ENCODE data around the gene LIMCH1.

Gene LIMCH1

GRCh38 chr4:41526628-41527027 lies 11.3 kb upstream of the LIMCH1 start:
- ChIA-PET CTCF (no interaction called here), POLR2A (no interaction called here)
- TF ChIP-seq, protein P1, sequence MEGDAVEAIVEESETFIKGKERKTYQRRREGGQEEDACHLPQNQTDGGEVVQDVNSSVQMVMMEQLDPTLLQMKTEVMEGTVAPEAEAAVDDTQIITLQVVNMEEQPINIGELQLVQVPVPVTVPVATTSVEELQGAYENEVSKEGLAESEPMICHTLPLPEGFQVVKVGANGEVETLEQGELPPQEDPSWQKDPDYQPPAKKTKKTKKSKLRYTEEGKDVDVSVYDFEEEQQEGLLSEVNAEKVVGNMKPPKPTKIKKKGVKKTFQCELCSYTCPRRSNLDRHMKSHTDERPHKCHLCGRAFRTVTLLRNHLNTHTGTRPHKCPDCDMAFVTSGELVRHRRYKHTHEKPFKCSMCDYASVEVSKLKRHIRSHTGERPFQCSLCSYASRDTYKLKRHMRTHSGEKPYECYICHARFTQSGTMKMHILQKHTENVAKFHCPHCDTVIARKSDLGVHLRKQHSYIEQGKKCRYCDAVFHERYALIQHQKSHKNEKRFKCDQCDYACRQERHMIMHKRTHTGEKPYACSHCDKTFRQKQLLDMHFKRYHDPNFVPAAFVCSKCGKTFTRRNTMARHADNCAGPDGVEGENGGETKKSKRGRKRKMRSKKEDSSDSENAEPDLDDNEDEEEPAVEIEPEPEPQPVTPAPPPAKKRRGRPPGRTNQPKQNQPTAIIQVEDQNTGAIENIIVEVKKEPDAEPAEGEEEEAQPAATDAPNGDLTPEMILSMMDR (IDR thresholded peaks at IDR 0.05; ENCODE audit: control extremely low read depth, extremely low read depth, low read depth, missing control alignments), result no peak
- DNase-seq (ENCODE audit: extremely low spot score), result no peak

DNA sequence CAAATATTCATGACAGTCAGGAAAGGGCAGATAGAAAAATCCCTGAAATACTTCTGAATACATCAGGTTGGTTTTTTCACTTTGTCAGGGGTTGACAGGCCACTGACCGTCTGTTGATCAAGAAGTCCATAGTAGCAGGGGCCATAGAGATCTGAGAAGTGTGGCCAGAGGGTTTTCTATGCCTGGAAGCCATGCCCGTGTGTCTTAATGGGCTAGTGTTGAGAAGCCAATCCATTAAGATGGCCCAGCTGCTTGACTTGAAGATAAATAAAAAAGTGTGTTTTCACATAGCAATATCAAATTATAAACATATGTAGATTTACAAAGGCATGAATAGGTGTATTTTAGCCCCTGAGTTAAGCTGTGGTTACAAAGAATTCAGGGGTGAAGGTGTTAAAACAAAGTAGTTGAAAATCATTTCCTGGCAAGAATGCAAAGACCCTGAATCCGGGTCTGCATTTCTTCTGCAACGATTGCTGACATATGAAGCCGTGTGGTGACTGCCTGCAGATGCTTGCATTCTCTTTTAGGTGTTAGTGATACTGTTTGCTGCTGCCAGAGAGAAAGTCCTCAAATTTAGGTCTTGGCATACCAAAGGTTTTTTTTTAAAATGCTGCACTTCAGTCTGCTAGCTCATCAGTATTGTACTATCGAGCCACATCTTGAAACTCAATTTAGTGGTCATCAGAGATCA lies 9.3 kb upstream of the LIMCH1 start:
- CTCF ChIA-PET, result no interaction called here
- TF ChIP-seq, protein P1 (IDR thresholded peaks at IDR 0.05; ENCODE audit: control extremely low read depth, extremely low read depth, low read depth, missing control alignments), result no peak
- POLR2A ChIA-PET, result no interaction called here
- DNase-seq (ENCODE audit: extremely low spot score), result no peak

GRCh38 chr4:41530741-41531140 lies 7.2 kb upstream of the LIMCH1 start:
- DNase-seq (ENCODE audit: extremely low spot score), result no peak
- CTCF ChIA-PET, result no interaction called here
- POLR2A ChIA-PET, result no interaction called here
- TF ChIP-seq, protein P1 (IDR thresholded peaks at IDR 0.05; ENCODE audit: control extremely low read depth, extremely low read depth, low read depth, missing control alignments), result no peak

GRCh38 chr4:41532336-41532735 lies 5.6 kb upstream of the LIMCH1 start:
- POLR2A ChIA-PET, result no interaction called here
- TF ChIP-seq, protein P1 (IDR thresholded peaks at IDR 0.05; ENCODE audit: control extremely low read depth, extremely low read depth, low read depth, missing control alignments), result no peak
- no peak for DNase-seq (ENCODE audit: extremely low spot score)
- CTCF ChIA-PET, result no interaction called here

DNA sequence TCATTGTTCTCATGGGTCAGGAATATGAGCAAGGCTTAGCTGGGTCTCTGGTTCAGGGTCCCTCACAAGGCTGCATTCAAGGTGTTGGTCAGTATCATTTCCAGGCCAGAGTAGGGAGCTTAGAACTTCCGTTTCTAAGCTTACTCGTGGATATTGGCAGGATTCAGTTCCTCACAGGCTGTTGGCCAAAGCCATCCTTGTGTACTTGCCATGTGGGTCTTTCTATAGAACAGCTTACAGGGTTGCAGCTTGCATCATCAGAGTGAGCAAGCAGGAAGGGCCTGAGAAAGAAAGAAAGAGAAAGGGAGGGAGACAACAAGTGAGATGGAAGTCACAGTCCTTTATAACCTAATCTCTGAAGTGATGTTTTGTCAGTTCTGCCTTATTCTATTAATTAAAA lies 5.1 kb upstream of the LIMCH1 start:
- TF ChIP-seq, protein P1 (IDR thresholded peaks at IDR 0.05; ENCODE audit: control extremely low read depth, extremely low read depth, low read depth, missing control alignments), result no peak
- POLR2A ChIA-PET, result no interaction called here
- no peak for DNase-seq (ENCODE audit: extremely low spot score)
- CTCF ChIA-PET, result no interaction called here

DNA sequence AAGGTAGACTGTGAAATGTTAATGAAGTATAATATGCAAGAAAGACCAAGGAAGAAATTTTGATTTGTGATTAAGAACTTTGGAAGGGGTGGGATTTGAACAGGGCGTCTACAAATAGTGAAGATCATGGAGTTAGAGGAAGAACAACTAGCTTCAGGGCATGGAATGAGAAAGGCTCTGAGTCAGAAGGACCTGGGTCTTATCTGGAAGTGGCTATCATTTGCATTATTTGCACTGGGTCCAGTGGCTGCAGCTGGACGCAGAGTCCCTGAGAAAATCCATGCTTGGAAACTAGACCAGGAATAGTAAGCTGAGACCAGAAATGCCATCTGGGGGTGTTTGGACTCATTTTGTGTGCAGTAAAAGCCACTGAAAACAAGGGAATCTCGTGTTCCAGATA lies 4.3 kb upstream of the LIMCH1 start:
- ChIA-PET CTCF (no interaction called here), POLR2A (no interaction called here)
- TF ChIP-seq, protein P1 (IDR thresholded peaks at IDR 0.05; ENCODE audit: control extremely low read depth, extremely low read depth, low read depth, missing control alignments), result no peak
- DNase-seq (ENCODE audit: extremely low spot score), result no peak

GRCh38 chr4:41534404-41534803 lies 3.6 kb upstream of the LIMCH1 start:
- POLR2A ChIA-PET, result no interaction called here
- TF ChIP-seq, protein P1 (IDR thresholded peaks at IDR 0.05; ENCODE audit: control extremely low read depth, extremely low read depth, low read depth, missing control alignments), result no peak
- CTCF ChIA-PET, result no interaction called here
- no peak for DNase-seq (ENCODE audit: extremely low spot score)
